ENCODE results near the gene OR5J2. TPM values are rescaled to one million over a fixed set of nuclear protein-coding genes. Genes with fewer than 3 reads are reported as not detected.
"Not testable (repeated sequence)": the region's sequence is repeated elsewhere in the genome, so short reads cannot be mapped to it uniquely, and the experiment has no call there.

The OR5J2 gene
- not detected in 2 replicates for total RNA-seq
- long read RNA-seq, result 0 reads

- H3K4me3 Mint-ChIP-seq, result no peak within 1 kb of the TSS
- H3K4me1 Mint-ChIP-seq, result peaks cover 8% of the 10 kb centered on the region
- DNase-seq (ENCODE audit: low read depth, low spot score), result no peak
- H3K27me3 Mint-ChIP-seq (ENCODE audit: low read depth), result no peaks in the 10 kb centered on the region
- H3K27ac Mint-ChIP-seq (ENCODE audit: unreplicated experiment), result no peak within 1 kb of the TSS
- peaks cover 3% of the 10 kb centered on the region for H3K9me3 Mint-ChIP-seq
- TF ChIP-seq CTCF (conservative IDR thresholded peaks at IDR 0.05), result no peak
- H3K36me3 Mint-ChIP-seq (ENCODE audit: low read depth), result peaks cover 3% of the 10 kb centered on the region
Observed at GRCh38 chr11:56176318-56176717, at the start of gene OR5J2. OR5J2 (plus strand) TSS chr11:56176618; CDS start chr11:56176618, 0 bp downstream.

- no peak within 1 kb of the TSS for H3K27ac Mint-ChIP-seq (ENCODE audit: unreplicated experiment)
- no peak within 1 kb of the TSS for H3K4me3 Mint-ChIP-seq
- no peak for DNase-seq (ENCODE audit: low read depth, low spot score)
- TF ChIP-seq CTCF (conservative IDR thresholded peaks at IDR 0.05), result no peak
- H3K27me3 Mint-ChIP-seq (ENCODE audit: low read depth), result no peaks in the 10 kb centered on the region
- no peaks in the 10 kb centered on the region for H3K36me3 Mint-ChIP-seq (ENCODE audit: low read depth)
- no peaks in the 10 kb centered on the region for H3K9me3 Mint-ChIP-seq
- peaks cover 4% of the 10 kb centered on the region for H3K4me1 Mint-ChIP-seq
Observed at GRCh38 chr11:56140151-56140661, 36.2 kb upstream of the OR5J2 start, which contains the start of gene OR8J3. OR8J3 (minus strand) TSS chr11:56140201; CDS start chr11:56137718, 2,483 bp downstream.

- H3K27ac Mint-ChIP-seq (ENCODE audit: unreplicated experiment); DNase-seq (ENCODE audit: low read depth, low spot score); H3K4me1 Mint-ChIP-seq; H3K27me3 Mint-ChIP-seq (ENCODE audit: low read depth); H3K4me3 Mint-ChIP-seq; H3K9me3 Mint-ChIP-seq; H3K36me3 Mint-ChIP-seq (ENCODE audit: low read depth): not testable (repeated sequence)
Observed at GRCh38 chr11:56143681-56144080, 32.7 kb upstream of the OR5J2 start.

- TF ChIP-seq CTCF (conservative IDR thresholded peaks at IDR 0.05), result no peak
- H3K27me3 Mint-ChIP-seq (ENCODE audit: low read depth), result no peaks in the 10 kb centered on the region
- DNase-seq (ENCODE audit: low read depth, low spot score), result no peak
- peaks cover 16% of the 10 kb centered on the region for H3K9me3 Mint-ChIP-seq
- no peaks in the 10 kb centered on the region for H3K36me3 Mint-ChIP-seq (ENCODE audit: low read depth)
- no peak overlapping the region for H3K4me3 Mint-ChIP-seq
- H3K27ac Mint-ChIP-seq (ENCODE audit: unreplicated experiment), result no peak overlapping the region
- no peaks in the 10 kb centered on the region for H3K4me1 Mint-ChIP-seq
Observed at GRCh38 chr11:56151376-56151775, 25.0 kb upstream of the OR5J2 start.

GRCh38 chr11:56152333-56152732 is 24.1 kb upstream of the OR5J2 start:
- Mint-ChIP-seq H3K4me3 (no peak overlapping the region), H3K27ac (ENCODE audit: unreplicated experiment) (no peak overlapping the region), H3K9me3 (peaks cover 20% of the 10 kb centered on the region), H3K4me1 (no peaks in the 10 kb centered on the region), H3K27me3 (ENCODE audit: low read depth) (no peaks in the 10 kb centered on the region), H3K36me3 (ENCODE audit: low read depth) (no peaks in the 10 kb centered on the region)
- no peak for DNase-seq (ENCODE audit: low read depth, low spot score)
- TF ChIP-seq CTCF (conservative IDR thresholded peaks at IDR 0.05), result no peak

GRCh38 chr11:56160217-56160616 is 16.2 kb upstream of the OR5J2 start, which contains the start of gene OR8K5:
OR8K5 (minus strand) TSS chr11:56160317; CDS start chr11:56160317, 0 bp downstream.
- H3K4me1 Mint-ChIP-seq, result no peaks in the 10 kb centered on the region
- DNase-seq (ENCODE audit: low read depth, low spot score), result no peak
- H3K4me3 Mint-ChIP-seq, result no peak within 1 kb of the TSS
- peaks cover 10% of the 10 kb centered on the region for H3K9me3 Mint-ChIP-seq
- no peak for TF ChIP-seq CTCF (conservative IDR thresholded peaks at IDR 0.05)
- H3K27me3 Mint-ChIP-seq (ENCODE audit: low read depth), result no peaks in the 10 kb centered on the region
- H3K36me3 Mint-ChIP-seq (ENCODE audit: low read depth), result no peaks in the 10 kb centered on the region
- H3K27ac Mint-ChIP-seq (ENCODE audit: unreplicated experiment), result no peak within 1 kb of the TSS

Measured in neural crest cell (in vitro differentiated cells).